HG02973 (cell line): Measurements from ENCODE around the gene ANKRD28.
"Not testable (repeated sequence)": the region's sequence is repeated elsewhere in the genome, so short reads cannot be mapped to it uniquely, and the experiment has no call there.

Experiments used
- ATAC-seq: cut with Tn5 transposase; IDR thresholded peaks from one replicate; pipeline ENCODE4 v1.9.1; 2021; ENCODE audit warnings: moderate library complexity; ENCODE audit not compliant: unreplicated experiment

ANKRD28 gene

DNA sequence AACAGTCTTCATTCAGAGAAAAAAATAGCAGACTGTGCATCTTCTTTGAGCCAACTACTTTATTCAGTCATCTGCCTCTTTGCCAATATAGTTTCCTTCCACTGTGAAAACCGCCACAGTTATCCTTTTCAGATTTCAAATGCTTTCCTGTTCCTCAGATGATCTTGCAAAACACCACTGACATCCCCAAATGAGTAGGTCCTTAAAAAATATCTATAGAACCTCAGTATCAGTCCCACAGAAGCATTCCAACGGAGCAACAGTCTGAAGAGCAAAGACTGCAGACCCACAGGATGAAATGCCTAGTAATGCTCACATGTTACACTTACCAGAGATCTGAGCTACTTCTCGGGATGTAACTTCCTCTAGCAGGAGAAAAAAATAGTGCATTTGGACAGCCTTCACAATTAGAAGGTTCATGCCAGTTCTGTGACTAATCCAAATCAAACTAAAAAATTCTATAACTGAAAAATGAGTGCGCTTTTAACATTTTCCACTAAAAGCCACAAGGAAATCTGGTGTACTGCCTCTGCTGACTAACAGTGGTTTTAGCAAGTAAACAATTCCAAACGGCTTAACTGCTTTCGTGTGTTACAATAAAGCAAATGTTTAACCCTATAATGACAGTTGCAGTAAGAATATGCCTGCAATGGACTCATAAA is at the start of gene ANKRD28:
Gene ANKRD28 (minus strand): TSS at position 338 of the 662 bp plus-strand sequence. CDS start 1,458 bp downstream, outside the sequence.
- ATAC-seq: no peak

DNA sequence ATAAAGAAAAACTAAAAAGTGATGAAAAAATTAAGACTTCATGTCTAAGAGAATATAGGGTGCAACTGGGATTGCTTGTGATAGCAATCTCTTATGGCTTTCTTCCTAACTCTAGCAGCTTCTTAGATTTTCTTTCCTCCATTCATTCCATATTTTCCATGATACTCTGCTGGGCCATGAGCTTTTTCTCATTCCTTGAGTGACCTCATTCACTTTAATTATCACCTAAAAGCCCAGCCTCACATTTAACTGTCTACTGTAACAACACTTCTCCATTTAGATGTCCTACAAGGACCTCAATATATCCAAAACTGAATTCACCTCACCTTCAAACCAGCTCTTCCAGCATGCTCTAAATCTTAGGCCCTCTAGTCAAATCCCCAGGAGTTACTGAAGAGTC is 49.5 kb upstream of the ANKRD28 start:
- no peak for ATAC-seq

DNA sequence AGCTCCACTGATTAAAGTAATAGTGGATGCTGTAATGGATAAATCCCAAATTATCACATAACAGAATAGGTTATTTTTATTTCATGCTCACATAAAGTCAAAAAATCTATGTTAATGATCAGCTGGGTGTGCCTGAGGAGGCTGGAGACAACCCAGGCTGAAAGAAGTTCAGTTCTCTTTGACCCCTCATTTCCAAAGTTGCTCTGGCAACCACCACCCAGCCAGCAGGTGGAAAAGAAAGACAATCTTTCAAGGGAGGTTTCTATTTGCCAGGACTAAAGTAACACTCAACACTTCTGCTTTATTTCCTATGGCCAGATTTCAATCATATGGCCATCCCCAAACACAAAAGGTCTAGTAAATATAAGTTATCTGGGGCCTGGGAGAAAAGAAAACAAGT is 48.8 kb upstream of the ANKRD28 start:
- no peak for ATAC-seq

GRCh38 chr3:15845475-15845874 is 47.7 kb upstream of the ANKRD28 start:
- peak; percentile 85 for ATAC-seq

DNA sequence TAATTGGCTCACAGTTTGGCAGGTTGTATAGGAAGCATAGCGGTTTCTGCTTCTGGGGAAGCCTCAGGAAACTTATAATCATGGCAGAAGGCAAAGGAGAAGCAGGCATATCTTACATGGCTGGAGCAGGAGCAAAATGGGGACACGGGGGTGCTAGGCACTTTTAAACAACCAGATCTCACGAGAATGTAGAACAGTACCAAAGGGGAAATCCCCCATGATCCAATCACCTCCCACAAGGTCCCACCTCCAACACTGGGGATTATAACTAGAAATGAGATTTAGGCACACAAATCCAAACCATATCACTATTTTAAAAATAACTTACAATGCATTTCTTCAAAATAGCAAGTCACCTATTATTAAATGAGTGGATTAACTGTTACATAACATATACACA is 47.1 kb upstream of the ANKRD28 start:
- no peak for ATAC-seq

DNA sequence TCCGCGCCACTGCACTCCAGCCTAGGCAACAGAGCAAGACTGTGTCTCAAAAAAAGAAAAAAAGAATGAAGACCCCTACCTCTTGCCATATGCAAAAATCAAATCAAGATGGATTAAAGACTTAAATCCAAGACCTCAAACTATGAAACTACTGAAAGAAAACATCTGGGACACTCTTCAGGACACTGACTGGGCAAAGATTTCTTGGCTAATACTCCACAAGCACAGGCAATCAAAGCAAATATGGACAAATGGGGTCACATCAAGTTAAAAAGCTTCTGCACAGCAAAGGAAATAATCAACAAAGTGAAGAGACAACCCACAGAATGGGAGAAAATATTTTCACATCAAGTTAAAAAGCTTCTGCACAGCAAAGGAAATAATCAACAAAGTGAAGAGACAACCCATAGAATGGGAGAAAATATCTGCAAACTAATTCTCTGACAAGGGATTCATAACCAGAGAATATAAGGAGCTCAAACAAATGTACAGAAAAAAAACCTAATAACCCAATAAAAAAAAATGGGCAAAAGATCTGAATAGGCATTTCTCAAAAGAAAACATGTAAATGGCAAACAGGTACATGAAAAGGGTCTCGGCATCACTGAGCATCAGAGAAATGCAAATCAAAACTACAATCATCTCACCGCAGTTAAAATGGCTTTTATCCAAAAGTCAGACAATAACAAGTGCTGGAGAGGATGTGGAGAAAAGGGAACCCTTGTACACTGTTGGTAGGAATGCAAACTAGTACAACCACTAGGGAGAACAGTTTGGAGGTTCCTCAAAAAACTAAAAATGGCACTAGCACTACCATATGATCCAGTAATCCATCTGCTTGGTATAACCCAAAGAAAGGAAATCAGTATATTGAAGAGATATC is 43.6 kb upstream of the ANKRD28 start:
- ATAC-seq: not testable (repeated sequence)

GRCh38 chr3:15839568-15839967 is 41.8 kb upstream of the ANKRD28 start:
- no peak for ATAC-seq

- no peak for ATAC-seq
Observed at GRCh38 chr3:15831927-15832326, 34.1 kb upstream of the ANKRD28 start.

- no peak for ATAC-seq
Observed at GRCh38 chr3:15825016-15825415, 27.2 kb upstream of the ANKRD28 start.

DNA sequence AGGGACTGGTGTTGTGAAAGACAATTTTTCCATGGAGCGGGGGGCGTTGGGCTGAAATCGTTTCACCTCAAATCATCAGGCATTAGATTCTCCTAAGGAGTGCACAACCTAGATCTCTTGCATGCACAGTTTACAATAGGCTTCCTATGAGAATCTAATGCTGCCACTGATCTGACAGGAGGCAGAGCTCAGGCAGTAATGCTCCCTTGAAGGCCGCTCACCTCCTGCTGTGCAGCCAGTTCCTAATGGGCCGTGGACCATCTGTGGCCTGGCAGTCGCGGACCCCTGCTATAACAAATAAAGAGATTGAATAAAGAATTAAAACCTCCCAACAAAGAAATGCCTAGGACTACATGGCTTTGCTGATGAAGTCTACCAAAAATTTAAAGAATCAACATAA is 25.3 kb upstream of the ANKRD28 start:
- ATAC-seq: no peak

DNA sequence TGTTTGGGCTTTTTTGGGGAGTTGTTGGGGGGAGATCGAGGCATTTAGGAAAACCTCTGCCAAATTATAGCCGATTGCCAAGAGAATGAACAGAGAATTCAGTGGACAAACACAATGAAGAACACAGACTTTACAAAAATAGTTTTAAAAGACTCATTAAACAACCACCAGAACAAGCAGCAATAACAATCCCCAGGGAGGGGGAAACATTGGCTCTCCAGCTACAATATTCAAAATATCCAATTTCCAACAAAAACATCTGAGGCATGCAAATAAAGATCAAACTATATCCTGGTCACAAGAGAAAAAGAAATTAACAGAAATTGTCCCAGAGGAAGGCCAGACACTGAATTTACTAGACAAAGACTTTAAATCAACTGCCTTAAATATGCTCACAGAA is 24.5 kb upstream of the ANKRD28 start:
- no peak for ATAC-seq

DNA sequence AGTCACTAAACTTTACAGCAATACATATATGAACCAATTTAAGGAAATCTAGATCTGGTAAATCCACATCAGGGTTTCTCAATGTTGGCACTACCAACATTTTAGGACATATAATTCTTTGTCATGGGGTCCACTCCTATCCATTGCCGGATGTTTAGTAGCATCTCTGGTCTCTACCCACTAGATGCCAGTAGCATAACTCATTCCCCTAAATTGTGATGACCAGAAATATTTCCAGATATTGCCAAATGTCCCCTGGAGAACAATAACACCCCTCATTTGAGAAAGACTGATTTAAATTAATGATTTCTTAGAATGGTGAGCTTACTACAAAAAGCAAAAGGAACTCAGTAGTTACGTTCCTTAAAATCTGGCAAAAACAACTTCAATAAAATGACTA is 23.1 kb upstream of the ANKRD28 start:
- no peak for ATAC-seq

GRCh38 chr3:15819576-15819975 is 21.8 kb upstream of the ANKRD28 start:
- ATAC-seq: no peak

GRCh38 chr3:15819043-15819442 is 21.3 kb upstream of the ANKRD28 start:
- ATAC-seq: no peak

GRCh38 chr3:15815696-15816095 is 17.9 kb upstream of the ANKRD28 start:
- no peak for ATAC-seq

GRCh38 chr3:15813079-15813478 is 15.3 kb upstream of the ANKRD28 start:
- not testable (repeated sequence) for ATAC-seq

GRCh38 chr3:15812183-15812582 is 14.4 kb upstream of the ANKRD28 start:
- no peak for ATAC-seq

DNA sequence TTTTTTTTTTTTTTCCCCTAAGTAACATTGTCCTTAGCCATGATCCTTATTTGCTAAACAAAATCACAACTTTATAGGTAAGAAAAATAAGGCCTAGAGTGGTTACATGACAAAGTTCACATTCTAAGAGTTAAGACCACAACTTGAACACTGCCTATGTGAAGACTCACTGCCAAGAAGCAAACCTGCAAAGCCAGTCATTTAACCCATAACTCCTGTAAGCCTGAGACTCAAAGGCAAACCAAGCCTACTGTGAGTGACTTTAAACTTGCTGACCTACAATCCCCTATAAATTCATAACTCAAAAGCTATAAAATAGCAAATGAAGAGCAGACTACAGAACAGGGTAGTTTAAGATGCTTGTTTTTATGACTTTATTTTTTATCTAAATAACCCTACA is 12.9 kb upstream of the ANKRD28 start:
- ATAC-seq: no peak

- ATAC-seq: no peak
Observed at GRCh38 chr3:15809313-15809712, 11.5 kb upstream of the ANKRD28 start.

DNA sequence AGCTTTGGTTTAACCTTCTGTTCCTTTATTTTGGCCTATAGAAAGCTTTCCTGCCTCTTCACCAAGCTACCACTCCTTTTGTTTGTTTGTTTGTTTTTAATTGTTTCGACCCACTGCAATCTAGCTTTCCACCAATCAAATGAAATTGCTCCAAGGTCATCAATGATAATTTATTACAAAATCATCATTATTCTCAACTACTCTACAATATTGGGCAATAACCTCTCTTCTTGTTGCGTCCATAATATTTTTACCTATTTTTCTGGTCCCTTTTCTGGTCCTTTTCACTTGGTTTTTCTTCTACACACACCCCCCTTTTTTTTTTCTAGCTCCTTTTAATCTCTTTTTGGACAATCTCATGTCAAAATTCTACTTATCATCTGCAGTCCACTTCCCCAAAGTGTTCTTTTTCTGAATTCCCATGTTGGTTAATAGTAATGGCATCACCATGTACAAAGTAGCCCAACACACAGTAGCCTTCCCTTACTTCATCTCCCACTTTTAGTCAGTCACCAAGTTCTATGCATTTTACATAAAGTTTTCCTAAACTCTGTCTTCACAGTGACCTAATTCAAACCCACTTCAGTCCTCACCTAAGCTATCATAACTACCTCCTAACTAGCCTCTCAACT is 11.0 kb upstream of the ANKRD28 start:
- no peak for ATAC-seq

- ATAC-seq: peak; percentile 66
Observed at GRCh38 chr3:15805756-15806266, 8.0 kb upstream of the ANKRD28 start.
